Peyer's patch (tissue), 4 donors: ENCODE data around the gene ANAPC16. TPM values are rescaled to one million over a fixed set of nuclear protein-coding genes. Genes with fewer than 3 reads are reported as not detected.

ENCODE experiments used
- DNase-seq, 3 donors: peaks; one replicate each; pipeline ENCODE4 v3.0.0-alpha.2; 2017 to 2019
- H3K27ac ChIP-seq, 4 donors: fragments of 200-600 bp; sonication (generic); one replicate each; pipeline ENCODE4 v1.5.1; 2016 to 2019
- H3K27me3 ChIP-seq, 2 donors: fragments of 200-600 bp; sonication (generic); one replicate each; pipeline ENCODE4 v1.5.1; 2019
- H3K36me3 ChIP-seq, 3 donors: fragments of 200-600 bp; sonication (generic); one replicate each; pipeline ENCODE4 v1.5.1; 2016 to 2019
- H3K4me1 ChIP-seq, 4 donors: fragments of 200-600 bp; sonication (generic); one replicate each; pipeline ENCODE4 v1.5.1; 2016 to 2019
- H3K4me3 ChIP-seq, 4 donors: fragments of 200-600 bp; sonication (generic); 1 replicate in 3 of 4; 2 replicates in 1 of 4; pipeline ENCODE4 v1.5.1; 2016 to 2019; ENCODE audit warnings: mild to moderate bottlenecking in 1 of 4
- H3K9me3 ChIP-seq, 4 donors: fragments of 200-600 bp; sonication (generic); one replicate each; pipeline ENCODE4 v1.5.1; 2016 to 2019; ENCODE audit warnings: mild to moderate bottlenecking in 1 of 4
- POLR2A ChIP-seq, 2 donors: fragments of 450-650 bp; IDR thresholded peaks; one replicate each; pipeline ENCODE4 v1.5.1; 2017; ENCODE audit warnings: antibody characterized with exemption in 2 of 2, mild to moderate bottlenecking in 2 of 2, moderate library complexity in 2 of 2
- total RNA-seq, 4 donors: library from RNA; depleted of rRNA; stranded (reverse); fragments of >200 nt; gene quantifications; one replicate each; pipeline ENCODE4 v1.1.0, GENCODE V29; 2016
- TF ChIP-seq, protein P1 (sequence below), 6 experiments: fragments of 450-650 bp in 4 of 6; fragments of 200-600 bp in 2 of 6; sonication (generic) in 1 of 6; IDR thresholded peaks; one replicate each; pipeline ENCODE4 v1.5.1; 2017 to 2019; ENCODE audit warnings: antibody characterized with exemption in 6 of 6, mild to moderate bottlenecking in 3 of 6, moderate library complexity in 1 of 6

Gene ANAPC16
- total RNA-seq, 4 donors from 2014 or later: 55.0 to 73.4 (median 60.6) TPM

DNA sequence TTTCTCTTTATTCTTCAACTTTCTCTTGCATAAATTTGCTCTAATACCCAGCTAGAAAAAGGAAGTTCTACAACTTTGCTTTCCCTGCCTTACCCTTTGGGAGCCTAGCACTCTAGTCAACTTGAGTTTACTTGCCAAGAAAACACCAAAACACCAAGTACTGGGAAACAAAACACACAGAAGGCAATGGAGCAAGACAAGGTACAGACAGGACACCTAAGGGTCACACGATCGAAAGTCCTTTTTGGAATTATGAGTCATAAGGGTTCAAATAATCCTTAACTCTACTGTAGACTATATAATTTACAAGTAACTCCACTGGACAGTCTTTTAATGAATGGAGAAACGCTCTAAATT, 42.6 kb upstream of the ANAPC16 start:
- no peak for DNase-seq
- H3K4me3 ChIP-seq: no peak overlapping the region
- H3K4me1 ChIP-seq: no peaks in the 10 kb centered on the region
- H3K36me3 ChIP-seq: peaks cover 0 to 2% (median 0%) of the 10 kb centered on the region in 3 donors
- TF ChIP-seq, protein P1, sequence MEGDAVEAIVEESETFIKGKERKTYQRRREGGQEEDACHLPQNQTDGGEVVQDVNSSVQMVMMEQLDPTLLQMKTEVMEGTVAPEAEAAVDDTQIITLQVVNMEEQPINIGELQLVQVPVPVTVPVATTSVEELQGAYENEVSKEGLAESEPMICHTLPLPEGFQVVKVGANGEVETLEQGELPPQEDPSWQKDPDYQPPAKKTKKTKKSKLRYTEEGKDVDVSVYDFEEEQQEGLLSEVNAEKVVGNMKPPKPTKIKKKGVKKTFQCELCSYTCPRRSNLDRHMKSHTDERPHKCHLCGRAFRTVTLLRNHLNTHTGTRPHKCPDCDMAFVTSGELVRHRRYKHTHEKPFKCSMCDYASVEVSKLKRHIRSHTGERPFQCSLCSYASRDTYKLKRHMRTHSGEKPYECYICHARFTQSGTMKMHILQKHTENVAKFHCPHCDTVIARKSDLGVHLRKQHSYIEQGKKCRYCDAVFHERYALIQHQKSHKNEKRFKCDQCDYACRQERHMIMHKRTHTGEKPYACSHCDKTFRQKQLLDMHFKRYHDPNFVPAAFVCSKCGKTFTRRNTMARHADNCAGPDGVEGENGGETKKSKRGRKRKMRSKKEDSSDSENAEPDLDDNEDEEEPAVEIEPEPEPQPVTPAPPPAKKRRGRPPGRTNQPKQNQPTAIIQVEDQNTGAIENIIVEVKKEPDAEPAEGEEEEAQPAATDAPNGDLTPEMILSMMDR (IDR thresholded peaks at IDR 0.05): no peak
- TF ChIP-seq POLR2A (IDR thresholded peaks at IDR 0.05): no peak
- H3K27ac ChIP-seq: no peak overlapping the region
- no peaks in the 10 kb centered on the region for H3K9me3 ChIP-seq
- no peaks in the 10 kb centered on the region for H3K27me3 ChIP-seq

GRCh38 chr10:72173619-72174296, 42.1 kb upstream of the ANAPC16 start:
- H3K36me3 ChIP-seq: peaks cover 0 to 6% (median 0%) of the 10 kb centered on the region in 3 donors
- no peaks in the 10 kb centered on the region for H3K27me3 ChIP-seq
- DNase-seq: no peak
- no peaks in the 10 kb centered on the region for H3K4me1 ChIP-seq
- no peaks in the 10 kb centered on the region for H3K9me3 ChIP-seq
- no peak overlapping the region for H3K27ac ChIP-seq
- TF ChIP-seq, protein P1 (IDR thresholded peaks at IDR 0.05): no peak
- no peak for TF ChIP-seq POLR2A (IDR thresholded peaks at IDR 0.05)
- H3K4me3 ChIP-seq: no peak overlapping the region

DNA sequence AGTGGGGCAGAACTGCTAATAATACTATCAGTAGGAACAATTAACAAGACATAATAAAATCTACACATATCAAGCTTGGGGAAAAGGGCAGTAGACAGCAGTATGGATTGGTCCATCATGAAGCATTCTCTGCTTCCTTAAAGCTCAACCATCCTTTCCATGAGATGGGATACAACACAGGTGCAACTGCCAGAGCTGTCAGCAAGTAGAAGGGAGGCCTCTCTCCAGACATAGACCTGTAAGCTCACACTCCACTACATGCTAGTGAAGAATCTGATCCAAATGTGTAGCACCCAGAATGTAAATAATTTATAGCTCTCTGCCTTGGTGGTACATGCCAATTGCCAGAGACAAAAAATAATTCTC, 41.5 kb upstream of the ANAPC16 start:
- no peak overlapping the region for H3K4me3 ChIP-seq
- H3K36me3 ChIP-seq: peaks cover 0 to 6% (median 0%) of the 10 kb centered on the region in 3 donors
- H3K27me3 ChIP-seq: no peaks in the 10 kb centered on the region
- no peak for DNase-seq
- H3K4me1 ChIP-seq: no peaks in the 10 kb centered on the region
- H3K9me3 ChIP-seq: no peaks in the 10 kb centered on the region
- no peak for TF ChIP-seq POLR2A (IDR thresholded peaks at IDR 0.05)
- TF ChIP-seq, protein P1 (IDR thresholded peaks at IDR 0.05): no peak
- H3K27ac ChIP-seq: no peak overlapping the region

GRCh38 chr10:72175149-72175548, 40.7 kb upstream of the ANAPC16 start:
- TF ChIP-seq, protein P1 (IDR thresholded peaks at IDR 0.05): no peak
- TF ChIP-seq POLR2A (IDR thresholded peaks at IDR 0.05): no peak
- no peaks in the 10 kb centered on the region for H3K27me3 ChIP-seq
- H3K4me1 ChIP-seq: no peaks in the 10 kb centered on the region
- H3K36me3 ChIP-seq: peaks cover 0 to 6% (median 0%) of the 10 kb centered on the region in 3 donors
- DNase-seq: no peak
- no peaks in the 10 kb centered on the region for H3K9me3 ChIP-seq
- H3K4me3 ChIP-seq: no peak overlapping the region
- H3K27ac ChIP-seq: no peak overlapping the region

DNA sequence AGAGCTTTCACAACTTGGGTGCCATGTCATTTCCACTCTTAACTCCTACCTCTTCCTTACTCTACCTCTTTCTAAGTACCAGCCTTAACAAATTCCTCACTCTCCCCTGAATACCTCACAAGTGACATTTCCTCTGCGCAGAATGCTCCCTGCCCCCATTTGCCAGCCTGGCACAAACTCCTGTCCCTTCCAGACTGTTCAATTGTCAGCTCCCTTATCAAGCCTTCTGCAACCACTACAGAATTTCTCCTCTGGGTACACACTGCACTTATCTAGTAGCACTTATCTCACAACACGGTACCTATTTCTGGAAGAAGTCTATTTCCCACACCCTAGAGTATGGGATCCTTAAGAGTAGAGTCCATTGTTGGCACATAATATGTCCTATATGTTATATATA, 39.1 kb upstream of the ANAPC16 start:
- DNase-seq: no peak
- H3K36me3 ChIP-seq: peaks cover 0 to 16% (median 0%) of the 10 kb centered on the region in 3 donors
- H3K27me3 ChIP-seq: no peaks in the 10 kb centered on the region
- H3K4me1 ChIP-seq: no peaks in the 10 kb centered on the region
- H3K27ac ChIP-seq: no peak overlapping the region
- H3K4me3 ChIP-seq: no peak overlapping the region
- TF ChIP-seq, protein P1 (IDR thresholded peaks at IDR 0.05): no peak
- TF ChIP-seq POLR2A (IDR thresholded peaks at IDR 0.05): no peak
- H3K9me3 ChIP-seq: no peaks in the 10 kb centered on the region
